ENCODE data around the gene NMBR.

DNA sequence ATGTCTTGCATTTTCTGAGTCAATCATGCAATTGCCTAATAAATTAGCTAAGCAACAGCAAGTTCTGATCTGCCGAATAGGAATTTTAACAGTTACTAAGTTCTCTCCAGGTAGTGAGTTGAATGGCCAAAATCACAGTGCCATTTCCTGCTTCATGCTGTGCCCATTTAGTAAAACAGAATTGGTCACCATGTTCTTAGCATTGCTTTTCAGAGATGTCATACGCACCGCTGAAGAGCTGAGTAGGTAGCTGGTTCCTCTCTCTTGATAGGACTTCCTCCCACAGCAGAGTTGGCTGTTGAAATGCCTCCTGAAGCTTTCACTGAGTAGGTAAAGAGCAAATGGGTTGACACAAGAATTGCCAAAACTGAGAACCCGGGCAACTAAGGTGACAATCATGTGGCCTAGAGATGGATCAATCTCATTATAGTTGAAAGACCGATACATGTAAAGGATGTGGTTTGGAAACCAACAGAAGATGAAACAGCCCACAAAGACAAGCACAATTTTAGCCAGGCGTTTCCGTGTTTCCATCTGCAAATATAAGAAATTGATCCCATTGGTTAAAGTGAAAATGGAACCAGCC lies 71.3 kb downstream of the NMBR start:
- TF ChIP-seq POLR2A (IDR thresholded peaks at IDR 0.05) (no peak), CTCF (IDR thresholded peaks at IDR 0.05) (no peak), EP300 (IDR thresholded peaks at IDR 0.05) (no peak)
